Ascending aorta (tissue), 2 donors: ENCODE measurements around the gene AOAH. TPM values are rescaled to one million over a fixed set of nuclear protein-coding genes. Genes with fewer than 3 reads are reported as not detected.

Experiments
- DNase-seq, 2 donors: peaks; one replicate each; pipeline ENCODE4 v3.0.0-alpha.2; 2019; ENCODE audit warnings: low spot score in 2 of 2
- H3K27ac ChIP-seq, 2 donors: fragments of 200-600 bp; sonication (generic); one replicate each; pipeline ENCODE4 v1.5.1; 2016 to 2017; ENCODE audit warnings: mild to moderate bottlenecking in 1 of 2
- H3K27me3 ChIP-seq: fragments of 200-600 bp; sonication (generic); one replicate; pipeline ENCODE4 v1.5.1; 2017
- H3K36me3 ChIP-seq, 2 donors: fragments of 200-600 bp; sonication (generic); one replicate each; pipeline ENCODE4 v1.5.1; 2016
- H3K4me1 ChIP-seq, 2 donors: fragments of 200-600 bp; sonication (generic); one replicate each; pipeline ENCODE4 v1.5.1; 2016 to 2017; ENCODE audit warnings: mild to moderate bottlenecking in 1 of 2
- H3K4me3 ChIP-seq, 2 donors: fragments of 200-600 bp; sonication (generic); one replicate each; pipeline ENCODE4 v1.5.1; 2016 to 2017; ENCODE audit warnings: mild to moderate bottlenecking in 1 of 2
- H3K9me3 ChIP-seq, 2 donors: fragments of 200-600 bp; sonication (generic); one replicate each; pipeline ENCODE4 v1.5.1; 2016
- intact Hi-C: fragments of 100-400 bp; cut with DNase I; formaldehyde crosslinking; loops from one replicate; pipeline ENCODE4 v1.15.1; 2023
- total RNA-seq: library from RNA; depleted of rRNA; stranded (reverse); fragments of >200 nt; gene quantifications from one replicate; pipeline ENCODE4 v1.1.0, GENCODE V29; 2016
- TF ChIP-seq, protein P1 (sequence below), 3 experiments: fragments of 200-600 bp in 2 of 3; fragments of 450-650 bp in 1 of 3; sonication (generic) in 2 of 3; IDR thresholded peaks; one replicate each; pipeline ENCODE4 v1.5.1; 2016 to 2019; ENCODE audit warnings: antibody characterized with exemption in 3 of 3, mild to moderate bottlenecking in 1 of 3, moderate library complexity in 1 of 3

Gene AOAH
- total RNA-seq, 1 donor from 2014 or later, result 0.75 TPM

DNA sequence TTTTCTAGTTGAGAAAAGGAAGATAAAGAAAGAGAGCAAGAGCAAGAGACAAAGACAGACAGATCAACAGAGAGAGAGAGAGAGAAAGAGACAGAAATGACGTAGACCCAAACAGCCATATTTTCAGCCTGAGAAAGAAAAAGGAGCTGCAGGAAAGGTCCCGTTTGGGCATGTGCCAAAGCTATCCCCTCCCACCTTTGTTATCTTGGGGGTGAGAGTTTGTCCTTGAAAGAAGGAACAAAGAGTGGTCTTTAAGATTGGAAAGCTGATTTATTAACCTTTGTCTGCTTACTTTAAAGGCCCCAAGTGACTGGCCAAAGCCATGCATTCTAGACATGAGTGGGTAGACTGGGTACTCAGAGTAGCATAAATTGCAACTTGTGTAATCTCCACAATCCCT lies 98.2 kb downstream of the AOAH start:
- H3K27me3 ChIP-seq, result no peaks in the 10 kb centered on the region
- H3K9me3 ChIP-seq, result no peaks in the 10 kb centered on the region
- no peaks in the 10 kb centered on the region for H3K36me3 ChIP-seq
- no peak for DNase-seq
- H3K4me3 ChIP-seq, result no peak overlapping the region
- no peak overlapping the region for H3K27ac ChIP-seq
- intact Hi-C loops, result no loop called here
- no peaks in the 10 kb centered on the region for H3K4me1 ChIP-seq
- TF ChIP-seq, protein P1, sequence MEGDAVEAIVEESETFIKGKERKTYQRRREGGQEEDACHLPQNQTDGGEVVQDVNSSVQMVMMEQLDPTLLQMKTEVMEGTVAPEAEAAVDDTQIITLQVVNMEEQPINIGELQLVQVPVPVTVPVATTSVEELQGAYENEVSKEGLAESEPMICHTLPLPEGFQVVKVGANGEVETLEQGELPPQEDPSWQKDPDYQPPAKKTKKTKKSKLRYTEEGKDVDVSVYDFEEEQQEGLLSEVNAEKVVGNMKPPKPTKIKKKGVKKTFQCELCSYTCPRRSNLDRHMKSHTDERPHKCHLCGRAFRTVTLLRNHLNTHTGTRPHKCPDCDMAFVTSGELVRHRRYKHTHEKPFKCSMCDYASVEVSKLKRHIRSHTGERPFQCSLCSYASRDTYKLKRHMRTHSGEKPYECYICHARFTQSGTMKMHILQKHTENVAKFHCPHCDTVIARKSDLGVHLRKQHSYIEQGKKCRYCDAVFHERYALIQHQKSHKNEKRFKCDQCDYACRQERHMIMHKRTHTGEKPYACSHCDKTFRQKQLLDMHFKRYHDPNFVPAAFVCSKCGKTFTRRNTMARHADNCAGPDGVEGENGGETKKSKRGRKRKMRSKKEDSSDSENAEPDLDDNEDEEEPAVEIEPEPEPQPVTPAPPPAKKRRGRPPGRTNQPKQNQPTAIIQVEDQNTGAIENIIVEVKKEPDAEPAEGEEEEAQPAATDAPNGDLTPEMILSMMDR (IDR thresholded peaks at IDR 0.05), result no peak

DNA sequence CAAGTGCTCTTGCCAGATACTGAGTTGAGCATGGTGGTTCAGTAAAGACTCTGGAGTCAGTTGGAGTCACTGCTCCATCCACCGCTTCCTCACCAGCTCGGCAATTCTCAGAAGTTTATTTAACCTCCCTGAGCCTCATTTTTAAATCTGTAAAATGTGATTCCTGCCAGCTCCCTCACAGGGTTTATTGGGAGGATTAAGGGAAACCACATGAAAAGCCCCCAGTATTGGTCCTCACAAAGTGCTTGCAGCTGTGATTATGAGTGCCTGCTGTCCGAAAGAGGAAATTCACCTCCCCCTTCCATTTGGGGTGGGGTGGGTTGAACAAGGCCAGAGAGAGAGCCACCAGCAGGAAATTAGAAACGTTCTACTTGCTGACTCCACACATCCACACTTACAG lies 99.0 kb downstream of the AOAH start:
- no peaks in the 10 kb centered on the region for H3K9me3 ChIP-seq
- intact Hi-C loops, result no loop called here

DNA sequence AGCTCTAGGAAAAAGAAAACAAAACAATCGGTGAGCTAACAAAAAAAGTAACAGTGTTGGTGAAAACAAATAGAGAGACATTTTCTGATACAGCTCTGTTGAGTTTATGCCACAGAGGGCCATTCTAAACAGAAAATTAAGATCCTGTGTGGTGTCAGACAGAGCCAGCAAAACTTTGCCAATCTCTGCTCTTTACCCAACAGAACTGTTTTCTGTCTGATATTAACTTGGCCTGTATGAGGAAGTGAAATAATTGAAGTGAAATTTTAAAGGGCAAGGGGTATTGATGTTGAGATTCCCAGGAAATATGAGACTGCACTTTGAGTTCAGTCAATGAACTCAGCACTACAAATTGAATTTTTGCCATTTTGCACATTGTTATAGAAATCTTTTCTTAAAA lies 101.0 kb downstream of the AOAH start:
- Histone ChIP-seq H3K27me3 (no peaks in the 10 kb centered on the region), H3K9me3 (no peaks in the 10 kb centered on the region), H3K27ac (no peak overlapping the region), H3K36me3 (no peaks in the 10 kb centered on the region), H3K4me3 (no peak overlapping the region), H3K4me1 (no peaks in the 10 kb centered on the region)
- DNase-seq, result no peak
- TF ChIP-seq, protein P1 (IDR thresholded peaks at IDR 0.05), result no peak
- intact Hi-C loops, result no loop called here

More for the DNA sequence above, 99.0 kb downstream of the AOAH start:
- Histone ChIP-seq H3K27me3 (no peaks in the 10 kb centered on the region), H3K36me3 (no peaks in the 10 kb centered on the region), H3K4me1 (no peaks in the 10 kb centered on the region), H3K4me3 (no peak overlapping the region), H3K27ac (no peak overlapping the region)
- TF ChIP-seq, protein P1 (IDR thresholded peaks at IDR 0.05), result no peak
- no peak for DNase-seq

DNA sequence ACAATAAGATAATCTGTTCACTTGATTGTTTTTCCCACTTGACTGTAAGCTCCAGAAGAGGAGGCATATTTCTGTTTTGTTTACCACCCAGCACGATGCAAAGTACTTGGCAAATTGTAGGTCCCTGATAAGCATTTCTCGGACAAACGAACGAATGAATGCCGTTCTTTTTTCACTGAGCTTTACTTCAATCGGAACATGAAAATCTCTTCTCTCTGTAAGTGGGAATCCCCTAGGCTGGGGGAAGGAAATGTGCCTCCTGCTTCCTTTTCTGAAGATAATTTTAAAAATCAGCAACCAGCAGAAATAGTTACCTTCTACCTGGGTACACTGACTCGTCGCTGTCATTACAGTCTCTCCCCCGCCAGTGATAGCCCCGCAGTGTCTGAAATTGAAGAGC lies 102.9 kb downstream of the AOAH start:
- DNase-seq, result no peak
- intact Hi-C loops, result no loop called here
- no peaks in the 10 kb centered on the region for H3K27me3 ChIP-seq

DNA sequence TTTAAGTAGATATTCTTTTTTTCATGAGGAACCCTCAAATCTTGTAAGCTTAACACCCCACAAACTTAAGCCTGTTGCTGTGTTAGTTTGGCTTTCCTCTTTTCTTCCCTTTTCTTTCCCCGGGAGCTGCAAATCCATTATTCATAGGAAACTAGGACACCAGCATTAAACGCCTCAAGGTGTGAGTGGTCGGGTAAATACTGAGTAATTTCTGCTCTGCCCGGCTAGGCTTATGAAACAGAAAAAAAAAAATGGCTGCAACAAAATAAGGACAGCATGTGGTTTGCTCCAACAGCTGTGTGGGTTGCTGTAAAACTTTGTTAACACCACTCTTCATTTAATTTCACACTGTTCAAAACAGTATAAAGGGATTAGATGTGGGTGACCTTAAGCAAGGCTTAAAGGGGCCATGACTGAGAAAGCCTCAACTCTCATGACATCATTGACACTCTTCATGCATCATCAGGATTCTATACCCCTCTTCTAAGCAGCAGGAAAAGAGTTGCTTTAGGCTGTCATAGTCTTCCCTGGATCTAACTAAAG lies 104.1 kb downstream of the AOAH start:
- H3K27me3 ChIP-seq, result no peaks in the 10 kb centered on the region
- DNase-seq, result no peak
- no peaks in the 10 kb centered on the region for H3K4me1 ChIP-seq
- H3K27ac ChIP-seq, result no peak overlapping the region
- intact Hi-C loops, result no loop called here
- no peak overlapping the region for H3K4me3 ChIP-seq
- no peaks in the 10 kb centered on the region for H3K9me3 ChIP-seq
- TF ChIP-seq, protein P1 (IDR thresholded peaks at IDR 0.05), result no peak
- H3K36me3 ChIP-seq, result no peaks in the 10 kb centered on the region

More for the DNA sequence above, 102.9 kb downstream of the AOAH start:
- H3K4me3 ChIP-seq, result no peak overlapping the region
- H3K36me3 ChIP-seq, result no peaks in the 10 kb centered on the region
- H3K9me3 ChIP-seq, result no peaks in the 10 kb centered on the region
- TF ChIP-seq, protein P1 (IDR thresholded peaks at IDR 0.05), result no peak
- no peaks in the 10 kb centered on the region for H3K4me1 ChIP-seq
- no peak overlapping the region for H3K27ac ChIP-seq

DNA sequence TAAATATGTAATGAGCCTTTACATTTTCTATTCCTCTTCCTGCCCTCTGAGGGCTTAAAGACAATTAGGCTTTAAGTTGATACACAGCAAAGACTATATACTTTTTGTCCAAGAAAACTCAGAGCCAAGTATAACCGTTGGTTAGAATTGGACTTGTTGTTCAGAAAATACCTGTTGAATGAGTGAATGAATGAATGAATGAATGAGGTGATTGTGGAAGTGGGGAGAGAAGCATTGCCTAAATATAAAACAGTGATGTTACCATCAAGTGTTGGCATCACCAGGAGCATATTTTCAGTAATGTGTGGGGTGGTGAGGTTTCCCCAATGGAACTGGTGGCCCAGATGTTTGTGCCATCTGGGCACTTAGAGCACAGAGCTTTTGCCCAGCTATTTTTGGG lies 106.9 kb downstream of the AOAH start:
- Histone ChIP-seq H3K27ac (no peak overlapping the region), H3K9me3 (no peaks in the 10 kb centered on the region), H3K27me3 (no peaks in the 10 kb centered on the region), H3K4me1 (no peaks in the 10 kb centered on the region), H3K36me3 (no peaks in the 10 kb centered on the region), H3K4me3 (no peak overlapping the region)
- intact Hi-C loops, result no loop called here
- TF ChIP-seq, protein P1 (IDR thresholded peaks at IDR 0.05), result no peak
- DNase-seq, result no peak
